Panc1 (cell line): ENCODE results near the gene PBXIP1.
"Not testable (repeated sequence)": the region's sequence is repeated elsewhere in the genome, so short reads cannot be mapped to it uniquely, and the experiment has no call there.

Experiments used
- CTCF ChIP-seq: fragments of 450-650 bp; IDR thresholded peaks from 2 replicates; pipeline ENCODE4 v1.5.1; 2017; ENCODE audit warnings: mild to moderate bottlenecking
- POLR2AphosphoS5 ChIP-seq: IDR thresholded peaks from 2 replicates; pipeline ENCODE4 v1.6.1; 2012; ENCODE audit warnings: mild to moderate bottlenecking, low read depth, low read length, moderate library complexity
- REST ChIP-seq, 2 experiments: IDR thresholded peaks; 2 replicates each; pipeline ENCODE4 v1.6.1; 2011 to 2012; ENCODE audit warnings: low read depth in 2 of 2, control low read depth in 1 of 2, low read length in 1 of 2, mild to moderate bottlenecking in 1 of 2, moderate library complexity in 1 of 2; ENCODE audit not compliant: insufficient read depth in 1 of 2

GRCh38 chr1:154986736-154987135 is 30.8 kb upstream of the PBXIP1 start:
- TF ChIP-seq CTCF; POLR2AphosphoS5; REST (IDR thresholded peaks at IDR 0.05; ENCODE audit: insufficient read depth in 1 of 2, low read depth in 2 of 2, low read length in 1 of 2): not testable (repeated sequence)
